ENCODE data around the gene ITGB2. TPM values are rescaled to one million over a fixed set of nuclear protein-coding genes. Genes with fewer than 3 reads are reported as not detected.
"Not testable (repeated sequence)": the region's sequence is repeated elsewhere in the genome, so short reads cannot be mapped to it uniquely, and the experiment has no call there.

ITGB2 gene
- total RNA-seq, 6 experiments from 2014 or later: 0.19 to 0.45 (median 0.33) TPM; not detected in 3

DNA sequence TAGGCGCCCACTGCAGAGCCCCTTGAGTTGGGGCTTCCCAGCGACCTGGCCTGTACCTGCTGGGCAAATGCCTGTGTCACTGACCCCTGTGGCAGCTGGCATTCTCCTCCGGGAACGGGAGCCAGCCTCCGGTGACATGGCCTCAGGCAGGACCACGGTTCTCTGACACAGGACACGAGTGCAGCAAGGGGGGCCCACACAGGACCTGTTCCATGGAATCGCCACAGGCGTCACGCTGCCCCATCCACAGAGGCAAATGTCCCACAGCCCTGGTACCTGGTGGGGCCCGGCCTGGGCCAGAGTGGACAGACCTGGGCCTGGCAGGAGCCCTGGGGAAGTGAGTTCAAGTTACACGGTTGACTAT, 2.6 kb downstream of the ITGB2 start:
- Mint-ChIP-seq H3K36me3 (ENCODE audit: low read depth) (no peaks in the 10 kb centered on the region), H3K4me1 (ENCODE audit: low read depth) (peaks cover 16% of the 10 kb centered on the region), H3K27me3 (ENCODE audit: insufficient read depth) (peaks cover 35% of the 10 kb centered on the region), H3K9me3 (no peaks in the 10 kb centered on the region), H3K27ac (no peak overlapping the region), H3K4me3 (no peak overlapping the region)
- no peak for DNase-seq
- TF ChIP-seq CTCF (IDR thresholded peaks at IDR 0.05): no peak

- H3K4me3 Mint-ChIP-seq: no peak overlapping the region
- H3K27ac Mint-ChIP-seq: no peak overlapping the region
- H3K27me3 Mint-ChIP-seq (ENCODE audit: insufficient read depth): peaks cover 31% of the 10 kb centered on the region
- TF ChIP-seq CTCF (IDR thresholded peaks at IDR 0.05): no peak
- no peaks in the 10 kb centered on the region for H3K9me3 Mint-ChIP-seq
- H3K4me1 Mint-ChIP-seq (ENCODE audit: low read depth): peaks cover 16% of the 10 kb centered on the region
- H3K36me3 Mint-ChIP-seq (ENCODE audit: low read depth): no peaks in the 10 kb centered on the region
- no peak for DNase-seq
Observed at GRCh38 chr21:44917446-44918106, 3.1 kb downstream of the ITGB2 start.

DNA sequence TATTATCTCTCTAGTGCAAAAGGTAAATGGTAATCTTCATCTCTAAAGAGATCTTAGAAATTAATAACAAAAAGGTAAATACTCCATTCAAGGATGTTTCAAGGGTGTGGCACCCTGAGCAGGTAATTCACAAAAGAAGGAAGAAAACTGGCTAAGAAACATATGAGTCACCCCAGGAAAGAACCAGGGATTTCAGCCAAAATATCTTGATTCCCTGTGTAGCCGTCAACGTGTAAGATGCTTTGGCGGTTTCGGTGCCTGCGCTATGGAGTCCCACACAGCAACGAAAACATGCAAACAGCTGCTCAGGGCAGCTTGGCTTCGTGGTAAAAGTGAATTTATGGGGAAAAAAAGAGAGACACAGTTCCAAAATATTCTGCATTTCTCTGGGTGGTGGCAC, 3.7 kb downstream of the ITGB2 start:
- no peak for DNase-seq
- no peak overlapping the region for H3K4me3 Mint-ChIP-seq
- peaks cover 28% of the 10 kb centered on the region for H3K27me3 Mint-ChIP-seq (ENCODE audit: insufficient read depth)

GRCh38 chr21:44914176-44914874, 6.4 kb downstream of the ITGB2 start:
- Mint-ChIP-seq H3K4me1 (ENCODE audit: low read depth) (peaks cover 16% of the 10 kb centered on the region), H3K27ac (no peak overlapping the region), H3K4me3 (no peak overlapping the region), H3K27me3 (ENCODE audit: insufficient read depth) (peaks cover 16% of the 10 kb centered on the region), H3K36me3 (ENCODE audit: low read depth) (no peaks in the 10 kb centered on the region), H3K9me3 (no peaks in the 10 kb centered on the region)
- TF ChIP-seq CTCF (IDR thresholded peaks at IDR 0.05): no peak
- DNase-seq: no peak

More for the DNA sequence above, 3.7 kb downstream of the ITGB2 start:
- Mint-ChIP-seq H3K9me3 (no peaks in the 10 kb centered on the region), H3K36me3 (ENCODE audit: low read depth) (no peaks in the 10 kb centered on the region), H3K27ac (no peak overlapping the region), H3K4me1 (ENCODE audit: low read depth) (peaks cover 16% of the 10 kb centered on the region)
- no peak for TF ChIP-seq CTCF (IDR thresholded peaks at IDR 0.05)

- H3K36me3 Mint-ChIP-seq (ENCODE audit: low read depth): no peaks in the 10 kb centered on the region
- peaks cover 16% of the 10 kb centered on the region for H3K4me1 Mint-ChIP-seq (ENCODE audit: low read depth)
- no peaks in the 10 kb centered on the region for H3K9me3 Mint-ChIP-seq
- no peak overlapping the region for H3K27ac Mint-ChIP-seq
- TF ChIP-seq CTCF (IDR thresholded peaks at IDR 0.05): no peak
- DNase-seq: no peak
- H3K4me3 Mint-ChIP-seq: no peak overlapping the region
- H3K27me3 Mint-ChIP-seq (ENCODE audit: insufficient read depth): peaks cover 16% of the 10 kb centered on the region
Observed at GRCh38 chr21:44913425-44914175, 7.1 kb downstream of the ITGB2 start.

- peaks cover 16% of the 10 kb centered on the region for H3K4me1 Mint-ChIP-seq (ENCODE audit: low read depth)
- H3K36me3 Mint-ChIP-seq (ENCODE audit: low read depth); H3K4me3 Mint-ChIP-seq; H3K9me3 Mint-ChIP-seq; H3K27ac Mint-ChIP-seq; DNase-seq: not testable (repeated sequence)
- H3K27me3 Mint-ChIP-seq (ENCODE audit: insufficient read depth): peaks cover 16% of the 10 kb centered on the region
Observed at GRCh38 chr21:44912506-44913412, 7.9 kb downstream of the ITGB2 start.
